ENCODE data around the gene PSAPL1.

PSAPL1 gene

DNA sequence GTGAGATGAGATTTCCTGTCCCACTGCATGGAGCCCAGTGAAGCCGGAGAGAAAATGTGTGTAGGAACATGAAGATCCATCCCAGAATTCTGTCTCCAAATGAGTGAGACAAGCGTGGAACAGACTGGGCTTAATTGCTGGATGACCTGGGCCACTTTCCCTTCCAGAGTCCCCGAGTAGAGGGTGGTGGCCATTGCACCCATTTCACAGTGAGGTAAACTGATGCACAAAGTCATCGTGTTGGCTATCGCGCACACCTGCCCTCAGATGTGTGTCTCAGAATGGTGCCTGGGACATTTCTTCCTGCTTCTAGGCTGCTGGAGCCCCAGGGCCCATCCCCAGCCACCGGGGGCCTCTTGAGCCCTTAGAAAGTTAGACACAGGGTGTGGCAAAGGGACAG is 43.0 kb upstream of the PSAPL1 start:
- H3K4me3 ChIP-seq (ENCODE audit: insufficient read depth in 1 of 2, low read depth in 1 of 2, low read length in 2 of 2), result no peak overlapping the region
- WGBS, result 82% methylated on average over 7 of the region's 7 CpGs
- no peaks in the 10 kb centered on the region for H3K4me1 ChIP-seq (ENCODE audit: control insufficient read depth, insufficient read depth, low read depth, low read length)
- no peak overlapping the region for H2AK5ac ChIP-seq (ENCODE audit: low read length, severe bottlenecking)
- no peak overlapping the region for H3K4me2 ChIP-seq (ENCODE audit: low read length, poor library complexity, severe bottlenecking)
- H4K8ac ChIP-seq (ENCODE audit: low read length), result no peak overlapping the region
- no peak overlapping the region for H3K9ac ChIP-seq (ENCODE audit: low read length)
- H3K27me3 ChIP-seq (ENCODE audit: control insufficient read depth in 1 of 2, insufficient read depth in 1 of 2, low read length in 2 of 2), result peaks cover 11 to 18% of the 10 kb centered on the region in 2 experiments
- no peak overlapping the region for H2AFZ ChIP-seq (ENCODE audit: low read depth, low read length)
- no peak overlapping the region for H3K4ac ChIP-seq (ENCODE audit: low read depth in 1 of 2, low read length in 2 of 2)
- H2BK5ac ChIP-seq (ENCODE audit: low read depth, low read length, poor library complexity, severe bottlenecking), result no peak overlapping the region
- no peak for DNase-seq
- H2BK12ac ChIP-seq (ENCODE audit: low read length in 2 of 2), result no peak overlapping the region
- H3K27ac ChIP-seq (ENCODE audit: low read length, poor library complexity, severe bottlenecking), result no peak overlapping the region
- no peak overlapping the region for H2BK15ac ChIP-seq (ENCODE audit: low read depth, poor library complexity, severe bottlenecking)
- H3K14ac ChIP-seq (ENCODE audit: low read length in 2 of 2), result no peak overlapping the region
- no peaks in the 10 kb centered on the region for H3K79me1 ChIP-seq (replicated peaks; ENCODE audit: low read length, poor library complexity, severe bottlenecking)
- no peaks in the 10 kb centered on the region for H3K9me3 ChIP-seq (ENCODE audit: control insufficient read depth, low read length)
- no peak overlapping the region for H3K23ac ChIP-seq (ENCODE audit: low read length in 2 of 2)
- no peak overlapping the region for H2BK120ac ChIP-seq (ENCODE audit: low read depth, low read length)
- H3K36me3 ChIP-seq (ENCODE audit: control insufficient read depth in 1 of 2, insufficient read depth in 2 of 2, low read depth in 1 of 2, low read length in 2 of 2), result no peaks in the 10 kb centered on the region
- no peak overlapping the region for H4K91ac ChIP-seq (ENCODE audit: low read length)
- no peak overlapping the region for H3K18ac ChIP-seq (ENCODE audit: low read depth in 1 of 2, low read length in 2 of 2)

DNA sequence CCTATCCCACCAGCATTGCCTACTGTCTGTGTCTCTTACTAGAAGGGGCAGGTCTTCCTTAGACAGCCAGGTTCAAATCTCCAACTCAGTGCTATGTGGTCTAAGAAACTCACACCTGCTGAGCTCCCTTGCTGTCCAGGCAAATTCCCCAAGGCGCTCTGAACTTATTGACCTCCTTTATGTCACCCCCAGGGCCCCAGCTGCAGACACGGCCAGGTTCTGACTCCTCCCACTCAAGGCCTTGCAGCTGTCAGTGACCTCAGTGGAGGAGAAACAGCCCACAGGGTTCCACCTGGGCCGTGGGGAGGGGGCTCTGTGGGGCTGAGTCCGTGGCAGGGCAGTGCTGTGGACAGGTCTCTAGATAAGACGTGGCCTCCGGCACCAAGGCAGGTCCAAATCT is 42.1 kb upstream of the PSAPL1 start:
- Histone ChIP-seq H3K18ac (ENCODE audit: low read depth in 1 of 2, low read length in 2 of 2) (no peak overlapping the region), H2BK12ac (ENCODE audit: low read length in 2 of 2) (no peak overlapping the region), H3K4me1 (ENCODE audit: control insufficient read depth, insufficient read depth, low read depth, low read length) (peaks cover 3% of the 10 kb centered on the region), H3K9ac (ENCODE audit: low read length) (no peak overlapping the region), H3K4me2 (ENCODE audit: low read length, poor library complexity, severe bottlenecking) (no peak overlapping the region), H3K27me3 (ENCODE audit: control insufficient read depth in 1 of 2, insufficient read depth in 1 of 2, low read length in 2 of 2) (peaks cover 19 to 24% of the 10 kb centered on the region in 2 experiments), H3K27ac (ENCODE audit: low read length, poor library complexity, severe bottlenecking) (no peak overlapping the region), H2BK15ac (ENCODE audit: low read depth, poor library complexity, severe bottlenecking) (no peak overlapping the region), H3K9me3 (ENCODE audit: control insufficient read depth, low read length) (no peaks in the 10 kb centered on the region), H3K36me3 (ENCODE audit: control insufficient read depth in 1 of 2, insufficient read depth in 2 of 2, low read depth in 1 of 2, low read length in 2 of 2) (no peaks in the 10 kb centered on the region), H2BK120ac (ENCODE audit: low read depth, low read length) (no peak overlapping the region), H3K4me3 (ENCODE audit: insufficient read depth in 1 of 2, low read depth in 1 of 2, low read length in 2 of 2) (no peak overlapping the region), H4K91ac (ENCODE audit: low read length) (no peak overlapping the region), H3K23ac (ENCODE audit: low read length in 2 of 2) (no peak overlapping the region), H2AK5ac (ENCODE audit: low read length, severe bottlenecking) (no peak overlapping the region), H2BK5ac (ENCODE audit: low read depth, low read length, poor library complexity, severe bottlenecking) (no peak overlapping the region), H2AFZ (ENCODE audit: low read depth, low read length) (no peak overlapping the region), H4K8ac (ENCODE audit: low read length) (no peak overlapping the region), H3K4ac (ENCODE audit: low read depth in 1 of 2, low read length in 2 of 2) (no peak overlapping the region), H3K79me1 (replicated peaks; ENCODE audit: low read length, poor library complexity, severe bottlenecking) (no peaks in the 10 kb centered on the region), H3K14ac (ENCODE audit: low read length in 2 of 2) (no peak overlapping the region)
- 65% methylated on average over 6 of the region's 6 CpGs for WGBS
- DNase-seq, result no peak

- H3K9ac ChIP-seq (ENCODE audit: low read length), result no peak overlapping the region
- no peaks in the 10 kb centered on the region for H3K36me3 ChIP-seq (ENCODE audit: control insufficient read depth in 1 of 2, insufficient read depth in 2 of 2, low read depth in 1 of 2, low read length in 2 of 2)
- H2AK5ac ChIP-seq (ENCODE audit: low read length, severe bottlenecking), result no peak overlapping the region
- no peak overlapping the region for H4K91ac ChIP-seq (ENCODE audit: low read length)
- no peak overlapping the region for H4K8ac ChIP-seq (ENCODE audit: low read length)
- no peak overlapping the region for H3K23ac ChIP-seq (ENCODE audit: low read length in 2 of 2)
- no peak overlapping the region for H3K4me3 ChIP-seq (ENCODE audit: insufficient read depth in 1 of 2, low read depth in 1 of 2, low read length in 2 of 2)
- no peak for DNase-seq
- no peak overlapping the region for H3K4me2 ChIP-seq (ENCODE audit: low read length, poor library complexity, severe bottlenecking)
- no peak overlapping the region for H2BK120ac ChIP-seq (ENCODE audit: low read depth, low read length)
- H3K27me3 ChIP-seq (ENCODE audit: control insufficient read depth in 1 of 2, insufficient read depth in 1 of 2, low read length in 2 of 2), result peaks cover 29 to 30% of the 10 kb centered on the region in 2 experiments
- H3K9me3 ChIP-seq (ENCODE audit: control insufficient read depth, low read length), result no peaks in the 10 kb centered on the region
- H2AFZ ChIP-seq (ENCODE audit: low read depth, low read length), result no peak overlapping the region
- H2BK12ac ChIP-seq (ENCODE audit: low read length in 2 of 2), result no peak overlapping the region
- no peaks in the 10 kb centered on the region for H3K79me1 ChIP-seq (replicated peaks; ENCODE audit: low read length, poor library complexity, severe bottlenecking)
- no peak overlapping the region for H3K18ac ChIP-seq (ENCODE audit: low read depth in 1 of 2, low read length in 2 of 2)
- H2BK5ac ChIP-seq (ENCODE audit: low read depth, low read length, poor library complexity, severe bottlenecking), result no peak overlapping the region
- H2BK15ac ChIP-seq (ENCODE audit: low read depth, poor library complexity, severe bottlenecking), result no peak overlapping the region
- 82% methylated on average over 5 of the region's 5 CpGs for WGBS
- H3K14ac ChIP-seq (ENCODE audit: low read length in 2 of 2), result no peak overlapping the region
- no peak overlapping the region for H3K27ac ChIP-seq (ENCODE audit: low read length, poor library complexity, severe bottlenecking)
- H3K4ac ChIP-seq (ENCODE audit: low read depth in 1 of 2, low read length in 2 of 2), result no peak overlapping the region
- H3K4me1 ChIP-seq (ENCODE audit: control insufficient read depth, insufficient read depth, low read depth, low read length), result peaks cover 3% of the 10 kb centered on the region
These were observed 40.5 kb upstream of the PSAPL1 start for GRCh38 chr4:7475207-7475606.

- Histone ChIP-seq H2BK120ac (ENCODE audit: low read depth, low read length) (no peak overlapping the region), H3K4me1 (ENCODE audit: control insufficient read depth, insufficient read depth, low read depth, low read length) (peaks cover 3% of the 10 kb centered on the region)
These were observed 39.6 kb upstream of the PSAPL1 start for GRCh38 chr4:7474320-7474719.

More at GRCh38 chr4:7474320-7474719, 39.6 kb upstream of the PSAPL1 start:
- Histone ChIP-seq H2AFZ (ENCODE audit: low read depth, low read length) (no peak overlapping the region), H3K4ac (ENCODE audit: low read depth in 1 of 2, low read length in 2 of 2) (no peak overlapping the region), H3K9ac (ENCODE audit: low read length) (no peak overlapping the region), H3K27ac (ENCODE audit: low read length, poor library complexity, severe bottlenecking) (no peak overlapping the region), H2BK5ac (ENCODE audit: low read depth, low read length, poor library complexity, severe bottlenecking) (no peak overlapping the region), H2BK15ac (ENCODE audit: low read depth, poor library complexity, severe bottlenecking) (no peak overlapping the region), H4K91ac (ENCODE audit: low read length) (no peak overlapping the region), H3K27me3 (ENCODE audit: control insufficient read depth in 1 of 2, insufficient read depth in 1 of 2, low read length in 2 of 2) (peaks cover 30 to 32% of the 10 kb centered on the region in 2 experiments), H3K14ac (ENCODE audit: low read length in 2 of 2) (no peak overlapping the region), H2BK12ac (ENCODE audit: low read length in 2 of 2) (no peak overlapping the region), H3K23ac (ENCODE audit: low read length in 2 of 2) (no peak overlapping the region), H3K18ac (ENCODE audit: low read depth in 1 of 2, low read length in 2 of 2) (no peak overlapping the region), H3K4me3 (ENCODE audit: insufficient read depth in 1 of 2, low read depth in 1 of 2, low read length in 2 of 2) (no peak overlapping the region), H3K9me3 (ENCODE audit: control insufficient read depth, low read length) (no peaks in the 10 kb centered on the region), H3K79me1 (replicated peaks; ENCODE audit: low read length, poor library complexity, severe bottlenecking) (no peaks in the 10 kb centered on the region), H3K4me2 (ENCODE audit: low read length, poor library complexity, severe bottlenecking) (no peak overlapping the region), H2AK5ac (ENCODE audit: low read length, severe bottlenecking) (no peak overlapping the region), H4K8ac (ENCODE audit: low read length) (no peak overlapping the region), H3K36me3 (ENCODE audit: control insufficient read depth in 1 of 2, insufficient read depth in 2 of 2, low read depth in 1 of 2, low read length in 2 of 2) (no peaks in the 10 kb centered on the region)
- no peak for DNase-seq
- 74% methylated on average over 7 of the region's 7 CpGs for WGBS

Data from mesenchymal stem cell (in vitro differentiated cells and primary cell).